ENCODE data around the gene SEC14L1.

- TF ChIP-seq CTCF (IDR thresholded peaks at IDR 0.05; ENCODE audit: poor library complexity) (no peak), EZH2 (IDR thresholded peaks at IDR 0.05; ENCODE audit: borderline replicate concordance) (no peak), EZH2phosphoT487 (IDR thresholded peaks at IDR 0.05; ENCODE audit: low read depth, severe bottlenecking, unreplicated experiment) (no peak)
These were observed 76.4 kb downstream of the SEC14L1 start for GRCh38 chr17:77217123-77217522.

All from hepatocyte (in vitro differentiated cells).